Stimulated activated CD8-positive, alpha-beta memory T cell treated with anti-CD3 and anti-CD28 coated beads, Interleukin-12 subunit alpha, Interleukin-12 subunit beta, amount 100 ng/mL, for 24 hours (primary cell): ENCODE results near the gene LNX1.

ENCODE experiments used
- DNase-seq: peaks from one replicate; pipeline ENCODE4 v3.0.0-alpha.2; 2020; ENCODE audit errors: extremely low read depth

Gene LNX1

DNA sequence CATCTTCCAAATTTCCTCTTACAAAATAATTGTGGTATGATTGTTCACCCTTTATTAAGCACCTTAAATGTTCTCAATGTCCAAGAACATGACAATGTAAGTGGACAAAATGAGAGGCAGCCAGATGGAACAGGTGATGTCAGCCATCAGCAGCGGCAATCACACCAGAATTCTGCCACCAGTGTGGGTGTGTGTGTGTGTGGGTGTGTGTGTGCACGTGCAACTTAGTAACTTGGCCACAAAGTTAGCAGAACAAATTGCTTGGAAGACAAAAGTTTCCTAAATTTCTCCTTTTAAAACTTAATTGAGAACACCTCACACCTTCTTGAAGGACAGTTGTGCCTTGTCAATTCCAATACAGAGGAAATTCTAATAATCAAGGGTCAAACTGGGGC lies 18.7 kb downstream of the LNX1 start:
- DNase-seq, result no peak

DNA sequence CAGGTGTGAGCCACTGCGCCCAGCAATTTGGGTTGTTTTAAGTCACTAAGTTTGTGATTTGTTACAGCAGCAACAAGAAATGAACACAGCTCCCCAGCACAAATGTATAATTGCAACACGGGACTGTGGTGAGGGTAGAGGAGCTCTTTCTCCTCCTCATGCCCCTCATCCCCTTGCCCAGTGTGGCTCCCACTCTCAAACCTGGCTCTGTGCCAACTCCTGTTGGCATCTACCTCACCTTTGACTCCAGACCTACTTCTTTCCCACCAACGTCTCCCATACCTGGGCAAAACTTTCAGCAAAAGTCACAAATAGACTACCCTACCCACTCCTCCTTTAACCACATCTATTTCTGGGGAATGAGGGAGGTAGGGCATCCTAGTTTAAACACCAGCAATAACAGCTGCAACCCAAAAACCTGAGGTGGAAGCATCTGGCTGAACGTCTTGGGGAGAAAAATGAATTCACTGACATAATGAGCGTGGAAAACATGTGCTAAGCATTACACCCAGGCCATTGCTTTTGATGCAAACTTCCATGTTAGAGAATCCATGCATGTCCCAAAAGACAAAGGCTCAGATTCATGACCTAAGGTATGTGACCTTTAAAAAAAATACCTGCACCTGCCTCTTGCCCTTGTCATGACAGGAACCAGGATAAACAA lies 19.2 kb downstream of the LNX1 start:
- DNase-seq, result no peak

DNA sequence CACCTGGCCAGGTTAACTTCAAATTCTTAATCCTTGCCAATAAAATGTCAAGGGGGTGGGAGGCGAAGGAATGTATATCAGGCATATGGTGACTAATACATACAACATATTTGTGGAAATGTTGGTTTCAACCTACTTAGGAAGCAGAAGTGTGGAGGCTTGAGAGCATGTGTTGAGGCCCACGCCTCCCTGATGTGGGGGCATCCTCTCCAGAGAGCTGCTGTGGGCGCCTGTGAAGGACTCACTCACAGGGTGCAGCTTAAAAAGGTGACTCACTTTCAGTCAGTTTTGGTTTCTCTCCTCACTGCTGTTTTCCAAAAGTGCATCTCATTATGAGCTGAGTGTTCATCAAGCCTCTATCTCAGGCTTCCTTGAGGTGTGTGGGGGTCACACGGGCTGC lies 27.5 kb downstream of the LNX1 start:
- DNase-seq, result no peak

DNA sequence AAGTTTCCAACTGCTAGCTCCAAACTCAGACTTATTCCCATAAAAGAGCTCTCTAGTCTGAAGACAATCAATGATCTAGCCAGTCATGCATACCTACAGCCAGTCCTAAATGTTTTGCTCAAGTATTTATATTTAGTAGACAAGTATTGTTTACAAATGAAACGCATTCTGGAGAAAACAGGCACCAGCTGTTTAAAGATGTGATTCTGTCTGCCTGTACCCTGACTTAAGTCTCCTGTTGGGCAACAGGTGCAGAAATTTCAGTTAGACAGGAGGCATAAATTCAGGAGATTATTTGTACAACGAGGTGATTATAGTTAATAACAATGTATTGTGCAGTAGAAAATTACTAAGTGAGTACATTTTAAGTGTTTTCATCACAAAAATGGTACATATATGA lies 28.9 kb downstream of the LNX1 start:
- no peak for DNase-seq

DNA sequence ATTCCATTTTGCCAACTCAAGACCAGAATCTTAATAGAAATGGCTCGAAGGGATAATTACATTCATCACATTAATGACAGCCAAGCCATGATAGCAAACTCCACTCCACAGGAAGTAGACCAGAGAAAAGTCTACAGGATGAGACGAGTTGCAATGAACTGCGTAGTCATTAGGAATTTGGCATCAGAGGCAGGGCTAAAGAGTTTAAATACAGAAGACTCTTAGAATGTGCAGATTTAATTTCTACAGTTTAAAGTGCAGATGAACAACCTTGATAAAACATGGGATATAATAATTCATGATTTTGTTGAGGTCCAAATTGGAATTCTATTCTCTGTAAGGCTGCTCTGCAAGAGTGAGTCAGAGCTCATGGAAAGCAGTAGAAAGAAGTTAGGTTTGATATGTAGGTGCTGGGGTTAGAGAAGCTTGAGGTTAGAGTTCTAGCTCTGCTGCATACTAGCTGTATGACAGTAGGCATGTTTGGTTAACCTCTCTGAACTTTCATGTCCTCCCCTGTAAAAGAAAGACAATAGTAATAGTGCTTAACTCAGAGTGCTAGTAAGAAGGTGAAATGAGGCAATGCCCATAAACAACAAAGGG lies 32.2 kb downstream of the LNX1 start:
- no peak for DNase-seq

DNA sequence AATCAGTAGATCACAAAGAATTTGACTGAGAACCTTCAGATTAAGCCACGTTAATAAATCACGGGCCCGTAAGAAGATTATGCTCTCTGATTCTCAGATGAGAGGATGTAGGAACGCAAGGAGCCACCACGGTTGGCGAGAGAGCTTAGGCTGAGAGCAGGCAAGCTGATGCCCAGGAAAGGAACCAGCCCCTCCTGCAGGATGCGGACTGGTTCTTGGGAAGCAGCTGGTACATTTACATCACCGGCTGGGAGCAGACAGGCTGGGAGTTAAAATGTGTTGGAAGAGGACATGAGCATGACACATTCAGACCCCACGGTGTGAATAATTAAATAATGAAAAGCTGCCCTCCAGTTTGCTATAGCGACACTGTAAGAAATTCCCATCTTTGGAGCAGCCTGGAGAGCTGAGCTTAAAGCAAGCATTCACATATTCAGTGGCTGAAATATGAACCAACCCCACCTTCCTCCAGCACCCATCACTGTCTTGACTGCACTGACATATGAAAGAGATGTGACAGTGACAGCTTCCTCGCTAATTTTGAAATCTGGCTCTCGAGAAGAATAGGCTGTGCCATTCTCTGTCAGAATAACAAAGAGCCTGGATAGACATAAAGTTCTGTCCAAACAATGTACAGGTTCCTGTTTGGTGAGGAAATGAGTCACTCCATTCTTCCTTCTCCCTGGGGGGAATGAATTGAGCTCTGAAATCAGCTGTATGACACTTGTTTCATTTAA lies 33.1 kb downstream of the LNX1 start:
- no peak for DNase-seq

DNA sequence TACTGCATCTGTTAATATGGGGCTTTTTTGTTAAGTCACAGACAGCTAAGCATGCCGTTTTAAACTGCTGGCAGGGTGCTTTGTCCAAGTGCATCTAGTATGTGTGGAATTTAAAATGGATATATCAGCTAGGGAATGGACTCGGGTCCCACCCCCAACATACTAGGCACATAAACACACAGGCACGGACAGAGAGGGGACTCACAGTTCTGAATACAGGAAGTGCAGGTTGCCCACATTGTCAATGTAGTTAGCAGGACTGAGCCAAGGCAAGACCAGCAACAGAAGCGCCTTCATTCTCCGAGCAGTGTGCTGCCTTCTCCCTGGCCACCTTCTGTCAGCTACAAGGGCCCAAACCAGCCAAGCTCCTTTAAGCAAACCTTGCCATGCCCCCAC lies 33.6 kb downstream of the LNX1 start:
- DNase-seq, result no peak

DNA sequence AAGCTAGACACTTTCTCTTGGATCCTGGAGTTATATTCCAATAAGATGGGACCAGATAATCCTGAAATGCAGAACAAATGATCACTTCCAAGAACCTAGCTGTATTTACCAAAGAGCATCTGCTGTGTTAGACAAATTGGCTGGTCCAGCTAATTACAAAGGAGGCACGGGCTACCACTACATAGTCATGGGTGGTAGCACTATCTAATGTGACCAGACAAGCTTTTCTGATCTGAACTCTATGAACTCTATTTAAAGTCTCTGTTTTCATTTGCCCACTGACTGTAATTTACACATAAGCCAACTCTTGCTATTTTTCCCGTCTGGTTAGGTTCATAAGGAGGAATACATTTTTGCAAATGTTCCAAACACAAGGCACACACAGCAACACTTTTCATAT lies 34.6 kb downstream of the LNX1 start:
- DNase-seq, result no peak

DNA sequence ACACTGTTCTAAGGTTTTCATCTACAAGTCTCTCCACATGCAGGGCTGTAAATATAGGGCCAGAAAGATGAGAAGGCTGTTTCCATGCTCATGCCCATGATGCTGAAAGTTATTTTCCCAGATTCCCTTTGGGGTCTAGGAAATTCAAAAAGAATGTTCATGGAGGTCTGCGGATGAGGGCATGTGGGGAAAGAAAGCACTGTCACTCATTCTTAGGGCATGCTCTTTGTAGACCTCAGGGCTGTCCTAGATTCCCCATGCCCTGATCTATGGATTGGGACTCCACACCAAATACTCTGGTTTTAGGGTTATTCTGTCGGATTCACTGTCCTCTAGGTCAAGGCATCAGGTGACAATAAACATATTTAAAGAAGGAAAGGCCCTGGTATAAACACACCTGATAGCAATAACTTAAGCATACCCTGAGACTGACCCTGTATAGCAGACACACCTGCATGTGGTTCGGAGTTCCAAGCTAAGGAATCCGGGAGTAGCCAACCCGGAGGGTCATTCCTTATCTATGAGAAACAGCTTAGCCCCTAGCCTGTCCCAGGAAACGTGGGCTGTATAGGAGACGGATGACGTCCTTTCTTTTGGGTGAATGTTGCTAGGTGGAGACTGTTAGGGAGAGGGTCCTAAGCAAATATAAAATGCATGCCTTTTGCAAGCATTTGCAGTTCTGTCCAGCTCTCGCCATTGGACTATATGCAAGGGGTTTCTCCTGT lies 37.6 kb downstream of the LNX1 start:
- DNase-seq, result no peak

DNA sequence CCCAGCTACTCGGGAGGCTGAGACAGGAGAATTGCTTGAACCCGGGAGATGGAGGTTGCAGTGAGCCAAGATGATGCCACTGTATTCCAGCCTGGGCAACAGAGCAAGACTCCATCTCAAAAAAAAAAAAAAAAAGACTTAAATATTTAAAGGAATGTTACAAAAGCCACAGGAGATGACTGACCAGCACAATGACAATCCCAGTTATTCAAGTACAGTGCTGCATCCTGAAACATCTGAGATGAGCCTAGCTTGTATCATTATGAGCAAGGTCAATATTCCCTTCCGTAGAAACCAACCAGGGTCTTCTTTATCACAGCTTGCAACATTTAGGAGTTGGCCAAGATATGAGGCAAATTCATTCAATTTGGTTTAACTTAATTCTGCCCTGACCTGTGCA lies 38.6 kb downstream of the LNX1 start:
- no peak for DNase-seq

DNA sequence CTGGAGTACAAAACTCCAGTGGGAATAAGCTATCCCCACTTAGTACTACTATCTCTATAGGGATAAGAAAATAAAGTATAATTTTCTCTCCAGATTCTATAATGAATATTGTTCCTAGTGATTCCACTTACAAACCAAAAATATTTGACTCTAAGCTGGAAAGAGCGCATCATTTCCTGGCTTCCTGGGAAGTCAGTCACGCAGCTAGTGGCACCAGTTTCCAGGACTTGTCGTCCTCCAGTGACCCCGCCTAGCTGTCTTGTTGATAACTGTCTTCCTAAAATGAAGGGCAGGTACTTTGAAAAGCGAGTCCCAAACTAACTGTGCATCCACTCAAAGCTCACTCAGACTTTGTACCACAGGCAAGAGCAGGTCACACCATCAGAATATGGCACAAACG lies 39.3 kb downstream of the LNX1 start:
- no peak for DNase-seq

DNA sequence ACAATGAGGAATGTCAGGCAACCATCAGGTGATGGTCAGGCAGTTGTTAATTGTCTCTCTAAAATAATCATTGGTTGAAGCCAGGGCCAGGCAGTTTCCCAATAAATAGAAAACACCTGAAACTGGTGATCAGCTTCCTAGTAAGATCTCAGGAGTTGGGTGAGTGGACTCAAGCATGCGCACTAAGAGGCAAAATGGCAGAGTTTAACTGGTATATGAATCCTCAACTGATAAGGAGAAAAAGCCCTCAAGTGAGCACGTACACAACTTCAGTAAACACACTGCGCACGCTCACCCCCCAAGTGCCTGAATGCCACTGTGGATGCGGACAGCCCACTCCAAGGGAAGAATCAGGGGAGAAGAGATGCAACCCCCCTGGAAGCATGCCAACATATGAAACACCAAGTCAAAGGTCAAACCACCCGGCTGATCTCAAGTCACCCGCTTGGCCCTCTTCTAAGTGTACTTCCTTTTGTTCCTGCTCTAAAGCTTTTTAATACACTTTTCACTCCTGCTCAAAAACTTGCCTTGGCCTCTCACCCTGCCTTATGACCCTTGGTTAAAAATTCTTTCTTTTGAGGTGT lies 39.9 kb downstream of the LNX1 start:
- DNase-seq, result no peak

DNA sequence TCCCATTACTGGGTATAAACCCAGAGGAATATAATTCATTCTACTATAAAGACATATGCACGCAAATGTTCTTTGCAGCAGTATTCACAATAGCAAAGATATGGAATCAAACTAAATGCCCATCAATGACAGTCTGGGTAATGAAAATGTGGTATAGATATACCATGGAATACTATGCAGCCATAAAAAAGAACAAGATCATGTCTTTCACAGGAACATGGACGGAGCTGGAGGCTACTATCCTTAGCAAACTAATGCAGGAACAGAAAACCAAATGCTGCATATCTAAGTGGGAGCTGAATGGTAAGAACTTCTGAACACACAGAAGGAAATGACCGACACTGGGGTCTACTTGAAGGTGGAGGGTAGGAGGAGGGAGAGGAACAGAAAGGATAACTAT lies 42.6 kb downstream of the LNX1 start:
- no peak for DNase-seq

DNA sequence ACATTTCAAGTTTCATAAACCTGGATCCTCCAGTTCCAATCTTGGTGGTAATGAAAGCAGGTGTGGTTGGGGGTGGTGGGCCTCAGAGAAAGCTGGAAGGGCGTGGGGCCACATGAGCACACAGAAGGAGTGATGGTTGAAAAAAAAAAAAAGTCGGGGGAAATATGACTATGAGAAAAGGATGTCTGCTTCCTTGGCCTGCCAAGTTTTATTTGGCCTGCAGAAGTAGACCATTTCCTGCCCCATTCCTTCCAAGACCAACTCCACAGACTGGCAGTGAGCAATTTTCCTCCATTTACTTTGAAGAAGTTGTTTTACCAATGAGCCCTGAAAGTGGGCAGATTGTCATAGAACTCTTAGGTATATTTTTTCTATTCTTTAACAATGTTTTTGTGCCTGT lies 43.3 kb downstream of the LNX1 start:
- DNase-seq, result no peak

DNA sequence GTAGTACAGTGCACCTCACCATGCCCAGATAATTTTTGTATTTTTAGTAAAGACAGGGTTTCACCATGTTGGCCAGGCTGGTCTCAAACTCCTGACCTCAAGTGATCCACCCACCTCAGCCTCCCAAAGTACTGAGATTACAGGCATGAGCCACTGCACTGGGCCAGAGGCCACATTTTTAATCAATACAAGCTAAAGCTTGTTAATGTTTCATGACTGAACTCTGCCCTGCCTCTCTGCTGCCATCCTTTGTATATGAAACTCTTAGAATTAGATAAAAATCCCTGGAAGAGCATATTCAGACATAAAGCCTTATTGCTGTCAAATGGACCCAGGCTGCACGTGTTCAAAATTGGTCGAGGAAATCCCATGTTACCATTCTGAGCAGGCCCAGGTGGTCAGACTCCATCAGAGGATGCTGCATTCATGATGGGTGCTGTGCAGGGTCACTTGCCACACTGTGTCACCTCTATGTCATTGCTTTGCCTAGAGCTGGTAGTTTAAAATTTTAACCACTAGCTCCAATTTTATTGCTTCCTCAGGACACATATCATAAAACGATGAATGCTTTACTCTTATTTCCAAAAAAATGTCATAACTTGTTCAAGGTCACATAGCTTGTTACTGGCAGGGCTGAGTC lies 45.2 kb downstream of the LNX1 start:
- DNase-seq, result no peak

DNA sequence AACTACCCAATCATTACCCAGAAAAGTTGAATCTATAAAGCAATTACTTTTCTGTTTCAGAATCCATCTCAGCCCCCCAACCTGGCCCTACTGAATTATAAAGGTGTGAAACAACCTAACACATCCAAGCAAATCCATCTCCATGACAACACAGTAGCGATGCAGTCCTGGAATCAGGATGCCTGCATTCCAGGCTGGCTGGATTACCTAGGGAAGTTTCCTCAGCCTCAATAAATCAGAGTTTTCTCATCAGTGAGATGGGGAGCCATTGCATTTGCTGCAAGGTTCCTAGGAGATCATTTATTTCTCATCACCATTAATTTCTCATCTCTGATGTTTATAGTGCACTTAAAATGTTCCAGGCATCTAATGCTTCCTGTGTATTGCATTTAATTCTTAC lies 46.0 kb downstream of the LNX1 start:
- DNase-seq, result no peak

DNA sequence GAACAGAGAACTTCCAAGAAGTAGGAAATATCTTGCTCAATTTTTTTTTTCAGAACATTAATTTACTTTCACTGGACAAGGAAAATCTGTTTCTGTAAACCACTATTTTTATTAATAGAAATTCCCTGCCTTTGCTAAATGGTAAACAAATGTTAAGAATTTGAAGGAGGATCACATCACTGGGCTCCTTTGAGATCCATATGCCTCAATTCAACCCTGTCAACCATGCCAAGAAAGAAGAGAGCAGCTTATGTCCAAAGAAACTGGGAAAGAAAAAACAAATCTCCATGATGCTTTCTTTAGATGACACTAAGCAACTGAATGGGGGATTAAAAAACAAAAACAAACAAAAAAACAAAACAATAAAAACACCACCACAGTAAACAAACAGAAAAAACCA lies 47.7 kb downstream of the LNX1 start:
- no peak for DNase-seq

DNA sequence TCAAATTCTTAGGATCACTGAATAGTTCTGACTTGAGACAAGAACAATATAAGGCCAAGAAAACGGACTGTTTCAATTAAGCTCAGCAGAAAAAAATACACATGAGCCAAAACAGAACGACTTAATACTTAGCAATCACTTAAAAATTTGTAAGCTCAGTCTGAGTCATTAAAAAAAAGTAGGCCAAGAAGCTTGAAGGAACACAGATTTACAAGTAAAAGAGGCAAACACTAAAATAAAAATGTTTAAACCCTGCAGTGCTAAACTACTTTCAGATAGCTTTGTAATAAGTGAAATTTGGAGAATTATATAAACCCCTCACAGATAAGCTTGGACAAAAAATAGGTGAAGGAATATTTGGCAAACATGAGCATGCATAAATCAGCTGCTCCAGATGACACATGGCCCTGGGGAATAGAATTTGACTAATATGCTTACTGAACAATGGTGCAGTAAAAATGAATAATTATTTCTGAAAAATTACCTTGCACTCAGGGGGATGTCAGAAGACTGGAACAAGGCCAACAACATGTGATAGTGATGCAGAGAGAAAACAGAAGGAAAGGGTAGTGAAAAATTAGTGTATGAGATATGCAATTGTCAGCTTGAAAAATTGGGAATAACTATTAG lies 49.6 kb downstream of the LNX1 start:
- no peak for DNase-seq

DNA sequence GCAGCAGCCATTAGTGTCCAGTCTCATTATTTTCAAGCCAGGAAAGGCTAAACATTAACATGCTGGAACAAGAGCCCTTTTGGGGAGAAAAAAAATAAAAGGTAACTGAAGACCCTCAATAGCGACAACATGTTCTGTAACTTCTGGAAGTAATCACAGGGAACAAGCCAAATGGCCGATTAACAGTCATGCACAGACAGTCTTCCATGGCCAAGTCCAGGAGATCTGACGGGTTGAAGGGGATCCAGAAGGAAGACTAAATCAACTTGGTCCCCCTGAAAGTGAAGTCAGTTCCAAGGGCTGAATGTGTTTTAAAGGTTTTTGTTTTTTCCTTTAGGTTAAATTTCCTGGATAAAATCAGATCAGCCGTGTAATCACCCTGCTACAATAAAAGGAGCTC lies 52.5 kb downstream of the LNX1 start:
- DNase-seq, result no peak

DNA sequence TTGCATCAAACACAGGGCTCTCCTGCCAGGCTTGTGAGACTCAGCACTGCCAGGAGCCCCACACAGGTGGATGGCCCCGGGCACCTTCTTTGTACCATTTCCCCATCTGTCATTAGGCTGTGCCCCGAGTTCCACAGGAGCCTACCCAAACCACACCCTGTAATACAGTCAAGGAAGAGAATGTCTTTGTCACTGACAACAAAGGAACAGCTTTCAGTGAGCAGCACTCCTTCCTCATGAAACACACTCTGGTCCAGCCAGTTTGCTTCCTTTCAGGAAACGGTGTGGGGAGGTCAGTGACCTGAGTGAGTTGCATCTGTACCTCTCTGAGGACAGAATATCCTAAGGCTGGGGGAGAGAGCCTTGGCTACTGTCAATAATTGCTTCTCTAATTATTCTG lies 53.7 kb downstream of the LNX1 start:
- no peak for DNase-seq

DNA sequence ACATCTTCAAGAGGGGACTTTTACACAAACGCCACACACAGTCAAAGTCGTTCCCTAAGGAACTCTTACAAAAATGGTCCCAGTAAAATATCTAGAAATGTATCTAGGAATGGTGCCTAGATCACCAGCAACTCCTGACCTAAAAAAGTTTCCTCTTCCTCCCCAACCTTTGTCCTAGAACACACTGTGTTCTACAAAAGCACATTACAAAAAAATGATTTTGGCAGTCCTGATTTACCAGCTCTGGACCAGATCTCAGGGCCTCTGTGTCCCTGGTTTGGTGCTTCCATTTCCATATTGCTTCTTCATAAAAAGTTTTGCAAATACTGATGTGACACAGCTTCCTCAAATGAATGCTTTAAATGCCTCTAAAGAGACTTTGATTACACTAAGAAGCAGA lies 55.0 kb downstream of the LNX1 start:
- no peak for DNase-seq
